ENCODE measurements around the gene ST8SIA4. TPM values are rescaled to one million over a fixed set of nuclear protein-coding genes. Genes with fewer than 3 reads are reported as not detected.

ST8SIA4 gene, protein sequence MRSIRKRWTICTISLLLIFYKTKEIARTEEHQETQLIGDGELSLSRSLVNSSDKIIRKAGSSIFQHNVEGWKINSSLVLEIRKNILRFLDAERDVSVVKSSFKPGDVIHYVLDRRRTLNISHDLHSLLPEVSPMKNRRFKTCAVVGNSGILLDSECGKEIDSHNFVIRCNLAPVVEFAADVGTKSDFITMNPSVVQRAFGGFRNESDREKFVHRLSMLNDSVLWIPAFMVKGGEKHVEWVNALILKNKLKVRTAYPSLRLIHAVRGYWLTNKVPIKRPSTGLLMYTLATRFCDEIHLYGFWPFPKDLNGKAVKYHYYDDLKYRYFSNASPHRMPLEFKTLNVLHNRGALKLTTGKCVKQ
- total RNA-seq, result 0.19 and 0.26 TPM in 2 replicates

DNA sequence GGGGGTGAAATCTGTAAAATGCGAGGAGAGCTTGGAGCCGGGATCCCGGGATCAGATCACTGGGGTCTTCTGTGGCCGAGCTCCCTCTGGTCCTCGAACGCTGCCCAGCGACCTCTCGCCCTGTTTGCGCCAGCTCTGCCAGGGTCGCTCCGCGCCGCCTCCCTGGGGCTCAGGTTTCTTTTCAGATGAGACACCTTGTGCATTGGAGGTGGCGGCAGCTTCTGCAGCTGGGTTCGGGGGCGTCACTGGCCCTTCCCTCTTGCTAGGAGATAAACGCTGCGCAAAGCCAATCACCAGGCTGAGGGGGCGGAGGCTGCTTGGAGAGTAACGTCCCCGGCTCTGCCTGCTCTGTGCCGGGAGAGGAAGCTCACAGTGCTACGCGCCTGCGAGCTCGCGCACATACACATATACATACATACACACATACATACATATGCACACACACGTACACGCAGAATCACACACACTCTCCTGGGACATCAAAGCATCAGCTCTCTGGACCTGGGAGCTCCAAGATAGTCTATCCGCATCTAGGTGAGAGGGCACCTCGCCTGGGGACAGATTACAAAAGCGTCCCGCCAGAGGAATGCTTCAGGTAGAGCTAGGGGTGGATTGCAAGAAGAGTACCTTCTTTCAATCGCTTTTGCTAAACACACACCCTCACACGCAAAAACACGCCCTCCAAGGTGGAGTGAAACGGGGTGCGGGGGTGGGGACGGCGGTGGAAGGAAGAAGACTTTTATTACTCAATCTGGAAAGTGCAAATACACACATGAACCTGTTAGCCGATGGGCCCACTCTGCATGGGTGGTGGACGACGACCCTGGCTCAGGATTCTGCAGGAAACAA, at the start of gene ST8SIA4:
TSS of gene ST8SIA4 (minus strand) at position 244 of the 849 bp plus-strand sequence. CDS start 327 bp downstream, outside the sequence.

Measured in aortic smooth muscle cell (primary cell).